ENCODE measurements around the gene GPALPP1.
"Not testable (repeated sequence)": the region's sequence is repeated elsewhere in the genome, so short reads cannot be mapped to it uniquely, and the experiment has no call there.

GPALPP1 gene

DNA sequence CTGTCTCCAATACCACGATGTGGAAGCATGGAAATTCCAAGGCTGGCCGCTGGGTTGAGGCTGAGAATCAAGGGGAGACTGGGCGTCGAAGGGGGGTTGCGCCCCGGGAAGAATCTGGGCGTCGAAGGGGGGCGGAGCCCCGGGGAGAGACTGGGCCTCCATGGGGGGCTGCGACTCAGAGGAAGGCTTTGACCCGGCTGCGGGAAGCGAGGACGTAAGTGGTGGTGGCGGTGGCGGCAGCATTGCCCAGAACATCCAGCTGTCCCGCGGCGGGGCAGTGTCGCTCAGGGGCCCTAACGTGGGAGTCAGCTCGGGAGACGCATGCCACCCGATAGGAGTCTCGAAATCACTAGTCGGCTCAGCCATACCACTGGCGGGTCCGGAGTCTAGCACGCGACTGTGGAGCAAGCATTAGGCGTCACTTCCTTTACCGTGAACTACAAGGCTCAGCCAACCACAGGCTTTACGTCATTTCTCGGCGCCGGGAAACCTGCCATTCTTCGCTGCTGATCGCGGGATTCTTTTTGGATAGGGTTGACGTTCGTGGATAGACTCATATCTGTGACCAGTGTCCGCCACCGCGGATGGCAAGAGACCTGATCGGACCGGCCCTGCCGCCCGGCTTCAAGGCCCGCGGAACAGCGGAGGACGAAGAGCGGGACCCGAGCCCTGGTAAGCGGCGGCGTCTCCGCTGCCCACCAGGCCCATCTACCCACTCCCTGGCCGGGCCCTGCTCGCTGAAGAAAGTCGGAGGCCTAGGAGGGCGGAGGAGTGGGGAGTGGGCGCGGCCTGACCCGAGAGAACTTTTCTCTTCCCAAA, at the start of gene GPALPP1, which contains the start of gene NUFIP1:
Gene GPALPP1, plus strand, starts transcription at position 468 of the 819 bp plus-strand sequence. Its CDS starts 117 bp downstream, at position 585.
Gene NUFIP1, minus strand, starts transcription at position 401 of the 819 bp plus-strand sequence. Its CDS starts 35 bp downstream, at position 366.
- peak; percentile 91 for DNase-seq

DNA sequence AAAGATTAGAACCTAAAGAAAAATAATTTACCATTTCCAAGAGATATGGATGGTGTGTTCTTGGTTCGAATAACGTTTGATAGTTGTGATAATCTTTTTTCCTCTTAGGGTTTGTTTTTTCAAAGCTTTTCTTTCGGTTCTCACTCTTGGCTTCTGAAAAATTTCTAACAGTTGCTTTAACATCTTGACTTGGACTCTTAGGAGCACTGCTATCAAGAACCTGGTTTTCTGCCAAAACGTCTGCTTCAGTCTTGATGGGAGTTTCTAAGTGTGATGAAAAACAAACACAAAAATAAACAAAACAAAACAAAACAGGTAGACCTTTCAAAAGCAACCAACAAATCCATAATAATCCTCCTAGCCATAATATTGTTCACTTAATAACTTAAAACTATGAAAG, 45.9 kb upstream of the GPALPP1 start:
- DNase-seq, result not testable (repeated sequence)

GRCh38 chr13:44951184-44951583, 38.2 kb upstream of the GPALPP1 start:
- no peak for DNase-seq

- no peak for DNase-seq
Observed at GRCh38 chr13:44952671-44953070, 36.7 kb upstream of the GPALPP1 start.

- DNase-seq, result no peak
Observed at GRCh38 chr13:44954224-44954623, 35.1 kb upstream of the GPALPP1 start.

DNA sequence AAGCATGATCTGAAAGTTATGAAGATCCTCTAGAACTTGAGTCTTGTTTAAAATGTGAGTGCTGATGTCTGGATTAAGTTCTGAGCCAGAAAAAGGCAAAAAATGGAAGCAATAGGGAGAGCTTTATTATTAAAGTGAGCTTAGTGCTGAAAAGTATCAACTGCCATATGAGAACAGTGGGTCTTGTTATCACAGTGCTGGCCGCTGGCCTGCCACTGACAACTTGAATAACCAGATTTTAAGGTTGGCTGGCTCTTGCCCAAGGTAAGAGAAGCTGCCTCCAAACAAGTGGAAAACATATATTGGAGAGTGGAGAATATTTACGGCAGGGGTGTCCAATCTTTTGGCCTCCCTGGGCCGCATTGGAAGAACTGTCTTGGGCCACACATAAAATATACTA, 33.9 kb upstream of the GPALPP1 start:
- DNase-seq, result no peak

GRCh38 chr13:44961997-44962396, 27.3 kb upstream of the GPALPP1 start:
- no peak for DNase-seq

DNA sequence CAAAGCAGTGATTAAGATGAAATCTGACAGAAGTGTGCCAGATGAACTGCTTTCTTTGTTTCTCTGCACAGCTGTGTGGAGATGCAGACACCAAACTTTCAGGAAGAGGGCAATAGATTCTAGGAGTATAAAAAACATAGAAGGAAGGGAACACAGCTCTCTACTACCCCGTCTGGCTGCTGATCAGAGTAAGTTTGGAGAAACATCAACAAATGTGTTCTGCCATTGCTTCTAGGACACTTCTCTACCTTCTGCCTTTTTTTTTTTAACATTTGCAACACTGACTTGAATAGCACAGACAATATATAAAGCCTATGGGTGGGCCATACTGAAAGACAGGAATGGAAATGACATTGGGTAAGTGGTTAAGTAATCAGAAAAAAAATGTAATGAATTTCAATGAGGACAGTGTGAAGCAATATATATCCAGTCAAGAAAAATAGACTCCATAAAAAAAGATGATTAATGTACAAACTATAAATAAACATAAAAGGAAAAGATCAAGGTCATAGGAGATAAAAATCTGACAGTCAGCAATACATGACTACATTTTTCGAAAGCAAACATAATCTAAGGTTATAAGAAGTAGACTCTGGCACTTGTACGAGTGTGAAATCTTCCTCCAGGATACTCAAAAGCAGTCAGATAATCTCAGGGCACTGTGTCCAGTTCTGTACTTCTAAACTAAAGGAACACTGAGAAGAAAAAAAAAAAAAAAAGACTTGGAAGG, 21.5 kb upstream of the GPALPP1 start:
- DNase-seq, result no peak

DNA sequence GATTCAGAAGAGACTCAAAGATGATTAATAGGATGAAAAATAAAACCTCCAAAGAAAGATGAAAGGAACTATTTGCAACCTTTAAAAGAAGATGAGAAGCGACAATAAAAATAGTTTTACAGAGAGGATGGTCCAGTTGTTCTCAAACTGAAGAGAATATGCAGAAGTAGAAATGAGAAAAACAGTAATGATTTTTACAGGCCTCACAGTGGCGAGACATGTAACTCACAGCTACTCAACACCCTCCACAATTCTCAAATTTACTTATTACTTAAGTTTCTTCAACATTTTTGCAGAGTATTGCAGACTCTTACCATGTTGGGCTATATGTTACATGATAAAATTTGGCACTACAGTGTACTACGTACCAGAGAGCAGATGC, 20.9 kb upstream of the GPALPP1 start:
- no peak for DNase-seq

DNA sequence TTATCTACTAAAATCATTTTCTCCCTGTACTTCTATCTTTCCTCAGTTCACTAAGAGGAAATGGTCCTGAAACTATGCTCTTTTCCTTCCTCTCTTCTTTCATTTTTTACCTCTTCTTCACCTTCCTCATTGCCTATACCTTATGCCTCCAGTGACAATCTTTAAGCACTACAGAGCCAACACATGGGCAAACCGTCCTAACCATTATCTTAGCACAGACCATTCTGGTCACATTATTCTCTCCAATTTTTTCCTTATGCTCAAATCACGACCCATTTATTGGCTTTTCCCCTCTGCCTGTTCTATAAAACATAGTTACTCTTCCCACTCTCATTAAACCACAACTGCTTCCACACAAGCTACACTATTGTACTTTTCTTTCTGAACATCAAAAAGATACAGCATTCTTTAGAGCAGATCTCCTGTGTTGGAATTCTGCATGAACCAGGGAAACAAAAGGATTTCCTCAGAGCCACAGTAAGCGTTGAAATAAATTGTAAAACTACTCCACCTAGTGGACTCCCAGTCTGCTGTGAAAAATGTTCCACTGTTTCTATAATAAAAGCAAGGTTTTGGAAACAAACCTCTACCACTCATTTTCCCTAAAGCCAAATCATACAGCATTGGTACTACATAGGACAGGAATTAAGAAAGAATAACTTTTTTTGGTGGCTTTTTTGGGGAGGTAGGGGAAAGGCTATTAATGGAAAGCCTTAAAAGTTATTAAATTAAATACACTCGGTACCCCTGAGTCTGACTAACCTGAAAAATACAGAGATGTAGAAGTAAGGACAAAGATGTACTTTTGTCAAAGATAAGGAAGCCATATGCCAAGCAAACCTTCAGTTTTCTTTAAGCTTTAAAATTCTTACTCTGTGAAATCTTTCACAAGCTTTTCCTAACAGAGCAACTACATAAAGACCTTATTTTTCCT, 19.5 kb upstream of the GPALPP1 start:
- DNase-seq, result no peak

- DNase-seq, result no peak
Observed at GRCh38 chr13:44971656-44972595, 17.4 kb upstream of the GPALPP1 start.

DNA sequence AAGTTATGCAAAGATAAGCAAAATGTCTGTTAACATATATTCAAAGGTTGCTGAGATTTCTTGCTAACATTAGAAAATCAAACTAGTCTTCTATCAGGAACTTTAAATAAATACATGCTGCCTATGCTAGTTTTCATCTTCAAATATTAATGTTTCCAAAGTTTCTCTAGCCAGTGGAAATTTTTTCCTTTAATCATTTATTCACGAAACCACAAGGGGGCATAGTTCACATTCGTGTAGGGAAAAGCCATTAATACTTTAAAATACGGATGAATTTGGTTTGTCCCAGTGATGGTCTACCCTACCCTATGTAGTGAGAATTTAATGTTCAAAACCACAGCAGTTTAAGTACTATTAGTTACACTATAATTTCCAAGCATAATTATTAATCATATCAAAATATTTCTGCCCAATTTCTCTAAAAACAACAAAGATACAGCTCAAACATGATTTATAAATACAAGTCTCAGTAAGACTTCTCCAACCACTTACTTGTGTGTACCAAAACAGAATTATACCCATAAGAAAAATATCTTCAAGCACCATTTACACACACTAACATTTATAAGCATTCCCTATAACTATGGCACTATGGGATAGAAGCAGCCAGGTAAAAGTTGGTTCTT, 16.3 kb upstream of the GPALPP1 start:
- DNase-seq, result no peak

DNA sequence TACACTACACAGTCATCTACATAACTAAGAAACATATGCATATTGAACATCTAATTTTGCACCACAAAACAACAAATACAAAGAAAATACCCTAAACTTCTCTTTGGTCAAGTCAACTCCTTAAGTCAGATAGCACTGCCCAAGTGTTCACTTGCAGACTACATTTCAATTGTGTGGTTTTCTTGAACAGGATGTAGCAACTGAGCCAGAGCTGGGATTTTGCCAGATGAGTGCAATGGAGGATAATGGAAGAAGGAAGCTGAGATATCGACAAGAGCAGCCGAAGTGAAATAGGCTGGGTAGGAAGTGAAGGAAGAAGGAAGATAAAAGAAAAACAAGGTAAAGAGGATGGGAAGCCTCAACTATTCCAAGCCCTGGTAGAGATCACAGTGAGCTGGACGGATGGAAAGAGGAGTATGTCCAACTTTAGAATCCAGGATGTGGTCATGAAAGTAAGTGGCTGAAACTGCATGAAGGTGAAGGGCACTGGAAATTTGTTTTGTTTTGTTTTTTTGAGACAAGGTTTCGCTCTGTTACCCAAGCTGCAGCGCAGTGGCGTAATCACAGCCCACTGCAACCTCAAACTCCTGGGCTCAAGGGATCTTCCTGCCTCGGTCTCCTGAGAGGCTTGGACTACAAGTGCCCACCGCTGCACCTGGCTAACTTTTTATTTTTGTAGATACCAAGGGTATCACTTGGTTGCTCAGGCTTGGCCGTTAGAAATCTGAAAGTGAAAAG, 15.1 kb upstream of the GPALPP1 start:
- DNase-seq, result no peak

DNA sequence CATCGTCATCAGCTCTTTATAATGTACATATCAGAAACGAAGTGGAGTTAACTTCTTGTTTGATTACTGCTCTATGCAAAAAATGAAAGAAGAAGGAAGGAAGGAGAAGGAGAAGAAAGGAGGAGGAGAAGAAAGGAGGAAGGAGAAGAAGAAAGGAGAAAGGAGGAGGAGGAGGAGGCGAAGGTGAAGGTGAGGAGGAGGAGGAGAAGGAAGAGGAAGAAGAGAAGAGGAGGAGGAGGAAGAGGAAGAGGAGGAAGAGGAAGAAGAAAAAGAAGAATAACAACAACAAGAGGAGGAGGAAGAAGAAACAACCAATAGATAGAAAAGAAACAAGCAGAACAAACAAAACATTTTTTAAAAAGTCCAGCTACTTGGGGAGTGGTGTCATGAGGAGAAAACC, 13.1 kb upstream of the GPALPP1 start:
- no peak for DNase-seq

DNA sequence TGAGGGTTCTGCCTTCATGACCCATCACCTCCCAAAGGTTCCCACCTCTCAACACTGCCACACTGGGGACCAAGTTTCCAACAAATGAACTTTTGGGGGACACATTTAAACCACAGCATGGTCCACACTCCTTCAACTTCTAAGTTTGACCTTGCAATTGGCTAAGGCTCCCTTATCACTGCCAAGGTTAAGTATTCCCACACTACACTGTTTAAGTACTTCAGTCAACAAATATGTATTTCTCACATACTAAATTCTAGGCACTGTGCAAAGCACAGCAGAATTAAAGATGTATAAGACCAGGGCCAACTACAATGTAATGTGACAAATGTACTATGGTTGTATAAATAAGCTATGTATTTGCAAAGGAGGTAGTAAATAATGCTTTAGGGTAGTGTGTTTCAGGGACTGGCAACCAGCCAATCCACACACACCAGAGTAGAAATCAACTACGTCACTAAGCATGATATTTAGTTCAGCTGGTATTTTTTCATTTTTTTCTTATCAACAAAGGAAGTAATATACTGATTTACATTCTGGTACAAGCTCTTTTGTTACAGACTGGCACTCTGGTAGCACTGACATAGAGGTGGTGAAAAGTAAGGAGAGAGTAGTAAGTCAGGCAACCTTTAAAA, 12.3 kb upstream of the GPALPP1 start:
- DNase-seq, result no peak

GRCh38 chr13:44978328-44978727, 11.0 kb upstream of the GPALPP1 start:
- DNase-seq, result no peak

- DNase-seq, result no peak
Observed at GRCh38 chr13:44989941-44990340, 603 bp downstream of the GPALPP1 start.

- no peak for DNase-seq
Observed at GRCh38 chr13:45003417-45003816, 14.1 kb downstream of the GPALPP1 start.

- DNase-seq, result no peak
Observed at GRCh38 chr13:45004096-45004495, 14.8 kb downstream of the GPALPP1 start.

GRCh38 chr13:45007225-45007624, 17.9 kb downstream of the GPALPP1 start:
- DNase-seq, result no peak

Data from activated naive CD4-positive, alpha-beta T cell treated with anti-CD3 and anti-CD28 coated beads, Interleukin-2, amount 50 U/mL, for 16 hours (primary cell).